Measurements from ENCODE around the gene SLC16A12. TPM values are rescaled to one million over a fixed set of nuclear protein-coding genes. Genes with fewer than 3 reads are reported as not detected.
A peak's percentile ranks its signal among the peaks of the same experiment; 100 is the strongest.
"Not testable (repeated sequence)": the region's sequence is repeated elsewhere in the genome, so short reads cannot be mapped to it uniquely, and the experiment has no call there.

SLC16A12 gene
- total RNA-seq, 1 donor from 2014 or later = 1.9 TPM

GRCh38 chr10:89393898-89394297 lies 141.5 kb downstream of the SLC16A12 start:
- no peak for ATAC-seq
- peak overlapping the region; percentile 88 for H3K27ac ChIP-seq
- no peaks in the 10 kb centered on the region for H3K9me3 ChIP-seq
- H3K36me3 ChIP-seq = no peaks in the 10 kb centered on the region
- DNase-seq = no peak
- intact Hi-C loops (cut with DNase I) = no loop called here
- no peak for TF ChIP-seq CTCF (IDR thresholded peaks at IDR 0.05)
- H3K4me3 ChIP-seq = peak overlapping the region; percentile 62
- H3K4me1 ChIP-seq = peaks cover 27% of the 10 kb centered on the region
- no peaks in the 10 kb centered on the region for H3K27me3 ChIP-seq

- DNase-seq = no peak
- Histone ChIP-seq H3K4me3 (peak overlapping the region; percentile 62), H3K27me3 (no peaks in the 10 kb centered on the region), H3K9me3 (no peaks in the 10 kb centered on the region), H3K36me3 (no peaks in the 10 kb centered on the region), H3K4me1 (peaks cover 27% of the 10 kb centered on the region), H3K27ac (peak overlapping the region; percentile 88)
- intact Hi-C loops (cut with DNase I) = no loop called here
- TF ChIP-seq CTCF (IDR thresholded peaks at IDR 0.05) = no peak
- ATAC-seq = peak; percentile 79
Measured at GRCh38 chr10:89392974-89393373, 142.4 kb downstream of the SLC16A12 start.

GRCh38 chr10:89391907-89392756 lies 143.3 kb downstream of the SLC16A12 start, which contains the start of gene IFIT1:
IFIT1 (plus strand) TSS chr10:89392623; CDS start chr10:89392713, 90 bp downstream.
- no peak for DNase-seq
- no peaks in the 10 kb centered on the region for H3K27me3 ChIP-seq
- peak within 1 kb of the TSS; percentile 62 for H3K4me3 ChIP-seq
- H3K36me3 ChIP-seq = no peaks in the 10 kb centered on the region
- no peaks in the 10 kb centered on the region for H3K9me3 ChIP-seq
- peak within 1 kb of the TSS; percentile 88 for H3K27ac ChIP-seq
- TF ChIP-seq CTCF (IDR thresholded peaks at IDR 0.05) = no peak
- peak; percentile 95 for ATAC-seq
- intact Hi-C loops (cut with DNase I) = no loop called here
- H3K4me1 ChIP-seq = peaks cover 27% of the 10 kb centered on the region

DNA sequence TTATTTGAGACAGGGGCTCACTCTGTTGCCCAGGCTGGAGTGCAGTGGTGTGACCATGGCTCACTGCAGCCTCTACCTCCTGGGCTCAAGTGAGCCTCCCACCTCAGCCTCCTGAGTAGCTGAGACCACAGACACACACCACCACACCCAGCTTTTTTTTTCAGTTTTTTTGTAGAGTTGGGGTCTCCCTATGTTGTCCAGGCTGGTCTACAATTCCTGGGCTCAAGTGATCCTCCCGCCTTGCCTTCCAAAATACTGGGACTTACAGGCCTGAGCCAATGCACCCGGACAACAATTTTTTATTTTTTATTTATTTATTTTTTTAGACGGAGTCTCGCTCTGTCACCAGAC lies 144.2 kb downstream of the SLC16A12 start:
- H3K27me3 ChIP-seq, ATAC-seq: not testable (repeated sequence)

GRCh38 chr10:89390476-89391225 lies 144.7 kb downstream of the SLC16A12 start:
- Histone ChIP-seq H3K4me1 (peaks cover 27% of the 10 kb centered on the region), H3K9me3 (no peaks in the 10 kb centered on the region), H3K27me3 (no peaks in the 10 kb centered on the region), H3K27ac (no peak overlapping the region), H3K4me3 (no peak overlapping the region), H3K36me3 (no peaks in the 10 kb centered on the region)
- no peak for ATAC-seq
- intact Hi-C loops (cut with DNase I) = no loop called here
- no peak for TF ChIP-seq CTCF (IDR thresholded peaks at IDR 0.05)
- DNase-seq = no peak

More for the DNA sequence above, 144.2 kb downstream of the SLC16A12 start:
- H3K4me1 ChIP-seq = peaks cover 27% of the 10 kb centered on the region
- H3K4me3 ChIP-seq; H3K9me3 ChIP-seq; intact Hi-C loops (cut with DNase I); H3K36me3 ChIP-seq; H3K27ac ChIP-seq; DNase-seq: not testable (repeated sequence)

- intact Hi-C loops (cut with DNase I) = no loop called here
- no peak for DNase-seq
Measured at GRCh38 chr10:89389254-89389653, 146.1 kb downstream of the SLC16A12 start.

More at GRCh38 chr10:89389254-89389653, 146.1 kb downstream of the SLC16A12 start:
- peak; percentile 33 for TF ChIP-seq CTCF (IDR thresholded peaks at IDR 0.05)
- Histone ChIP-seq H3K9me3 (no peaks in the 10 kb centered on the region), H3K27me3 (no peaks in the 10 kb centered on the region), H3K4me1 (peaks cover 20% of the 10 kb centered on the region), H3K36me3 (no peaks in the 10 kb centered on the region), H3K4me3 (no peak overlapping the region), H3K27ac (no peak overlapping the region)
- ATAC-seq = no peak

Data from upper lobe of right lung (tissue), 1 donor.